ENCODE measurements around the gene P2RX7.
A peak's percentile ranks its signal among the peaks of the same experiment; 100 is the strongest.

DNA sequence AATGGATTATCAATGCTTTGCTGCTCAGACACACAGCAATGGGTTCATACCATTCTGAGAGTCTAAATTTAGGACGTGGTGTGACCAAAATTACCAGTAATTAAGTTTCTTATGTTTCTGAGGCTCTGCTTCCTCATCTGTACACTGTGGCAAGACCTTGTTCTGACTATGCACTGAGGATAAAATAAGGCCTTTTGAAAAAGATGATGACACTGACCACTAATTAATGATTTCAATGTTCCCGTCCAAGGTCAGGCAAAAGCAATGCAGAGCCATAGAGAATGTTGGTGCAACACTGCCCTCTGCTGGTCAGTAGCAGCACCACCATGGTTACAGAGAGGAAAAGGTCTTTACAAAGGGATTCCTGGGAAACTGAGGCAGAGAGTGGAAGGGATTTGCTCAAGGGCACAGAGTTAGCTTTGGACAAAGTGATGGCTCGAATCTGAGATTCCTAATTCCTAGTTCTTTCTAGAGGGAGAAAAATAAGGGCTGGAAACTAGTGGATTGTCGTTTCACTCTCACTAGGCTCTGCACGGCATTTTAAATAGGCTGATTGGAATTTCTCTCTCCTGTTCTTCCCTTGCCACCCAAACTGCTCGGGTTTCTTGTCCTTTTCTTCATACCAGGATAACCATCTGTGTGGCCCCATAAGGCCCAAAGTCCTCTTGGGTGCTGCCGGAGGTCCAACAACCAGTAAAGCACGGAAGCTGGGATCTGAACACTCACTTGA, 22.3 kb upstream of the P2RX7 start:
- TF ChIP-seq, protein P1, sequence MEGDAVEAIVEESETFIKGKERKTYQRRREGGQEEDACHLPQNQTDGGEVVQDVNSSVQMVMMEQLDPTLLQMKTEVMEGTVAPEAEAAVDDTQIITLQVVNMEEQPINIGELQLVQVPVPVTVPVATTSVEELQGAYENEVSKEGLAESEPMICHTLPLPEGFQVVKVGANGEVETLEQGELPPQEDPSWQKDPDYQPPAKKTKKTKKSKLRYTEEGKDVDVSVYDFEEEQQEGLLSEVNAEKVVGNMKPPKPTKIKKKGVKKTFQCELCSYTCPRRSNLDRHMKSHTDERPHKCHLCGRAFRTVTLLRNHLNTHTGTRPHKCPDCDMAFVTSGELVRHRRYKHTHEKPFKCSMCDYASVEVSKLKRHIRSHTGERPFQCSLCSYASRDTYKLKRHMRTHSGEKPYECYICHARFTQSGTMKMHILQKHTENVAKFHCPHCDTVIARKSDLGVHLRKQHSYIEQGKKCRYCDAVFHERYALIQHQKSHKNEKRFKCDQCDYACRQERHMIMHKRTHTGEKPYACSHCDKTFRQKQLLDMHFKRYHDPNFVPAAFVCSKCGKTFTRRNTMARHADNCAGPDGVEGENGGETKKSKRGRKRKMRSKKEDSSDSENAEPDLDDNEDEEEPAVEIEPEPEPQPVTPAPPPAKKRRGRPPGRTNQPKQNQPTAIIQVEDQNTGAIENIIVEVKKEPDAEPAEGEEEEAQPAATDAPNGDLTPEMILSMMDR (IDR thresholded peaks at IDR 0.05; ENCODE audit: insufficient read depth, low read length) = peak; percentile 90
- TF ChIP-seq POLR2AphosphoS5 (IDR thresholded peaks at IDR 0.05; ENCODE audit: low read depth) = no peak
- TF ChIP-seq GABPA (IDR thresholded peaks at IDR 0.05; ENCODE audit: low read depth) = no peak
- TF ChIP-seq, protein P2, sequence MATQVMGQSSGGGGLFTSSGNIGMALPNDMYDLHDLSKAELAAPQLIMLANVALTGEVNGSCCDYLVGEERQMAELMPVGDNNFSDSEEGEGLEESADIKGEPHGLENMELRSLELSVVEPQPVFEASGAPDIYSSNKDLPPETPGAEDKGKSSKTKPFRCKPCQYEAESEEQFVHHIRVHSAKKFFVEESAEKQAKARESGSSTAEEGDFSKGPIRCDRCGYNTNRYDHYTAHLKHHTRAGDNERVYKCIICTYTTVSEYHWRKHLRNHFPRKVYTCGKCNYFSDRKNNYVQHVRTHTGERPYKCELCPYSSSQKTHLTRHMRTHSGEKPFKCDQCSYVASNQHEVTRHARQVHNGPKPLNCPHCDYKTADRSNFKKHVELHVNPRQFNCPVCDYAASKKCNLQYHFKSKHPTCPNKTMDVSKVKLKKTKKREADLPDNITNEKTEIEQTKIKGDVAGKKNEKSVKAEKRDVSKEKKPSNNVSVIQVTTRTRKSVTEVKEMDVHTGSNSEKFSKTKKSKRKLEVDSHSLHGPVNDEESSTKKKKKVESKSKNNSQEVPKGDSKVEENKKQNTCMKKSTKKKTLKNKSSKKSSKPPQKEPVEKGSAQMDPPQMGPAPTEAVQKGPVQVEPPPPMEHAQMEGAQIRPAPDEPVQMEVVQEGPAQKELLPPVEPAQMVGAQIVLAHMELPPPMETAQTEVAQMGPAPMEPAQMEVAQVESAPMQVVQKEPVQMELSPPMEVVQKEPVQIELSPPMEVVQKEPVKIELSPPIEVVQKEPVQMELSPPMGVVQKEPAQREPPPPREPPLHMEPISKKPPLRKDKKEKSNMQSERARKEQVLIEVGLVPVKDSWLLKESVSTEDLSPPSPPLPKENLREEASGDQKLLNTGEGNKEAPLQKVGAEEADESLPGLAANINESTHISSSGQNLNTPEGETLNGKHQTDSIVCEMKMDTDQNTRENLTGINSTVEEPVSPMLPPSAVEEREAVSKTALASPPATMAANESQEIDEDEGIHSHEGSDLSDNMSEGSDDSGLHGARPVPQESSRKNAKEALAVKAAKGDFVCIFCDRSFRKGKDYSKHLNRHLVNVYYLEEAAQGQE (IDR thresholded peaks at IDR 0.05; ENCODE audit: insufficient replicate concordance, low read depth) = no peak
- no peak for TF ChIP-seq SPI1 (IDR thresholded peaks at IDR 0.05; ENCODE audit: borderline replicate concordance, low read depth)

Measured in HL-60 (cell line).